22Rv1 (cell line): ENCODE data around the gene P2RY11.

Experiments used
- H3K27ac ChIP-seq: fragments of 450-650 bp; 2 replicates; pipeline ENCODE4 v1.5.1; 2017
- CTCF ChIP-seq: fragments of 450-650 bp; IDR thresholded peaks from 2 replicates; pipeline ENCODE4 v1.5.1; 2017; ENCODE audit warnings: mild to moderate bottlenecking
- ZFX ChIP-seq: fragments of 450-650 bp; IDR thresholded peaks from 2 replicates; pipeline ENCODE4 v1.6.1; 2017; ENCODE audit warnings: antibody characterized with exemption, borderline replicate concordance

Gene P2RY11

DNA sequence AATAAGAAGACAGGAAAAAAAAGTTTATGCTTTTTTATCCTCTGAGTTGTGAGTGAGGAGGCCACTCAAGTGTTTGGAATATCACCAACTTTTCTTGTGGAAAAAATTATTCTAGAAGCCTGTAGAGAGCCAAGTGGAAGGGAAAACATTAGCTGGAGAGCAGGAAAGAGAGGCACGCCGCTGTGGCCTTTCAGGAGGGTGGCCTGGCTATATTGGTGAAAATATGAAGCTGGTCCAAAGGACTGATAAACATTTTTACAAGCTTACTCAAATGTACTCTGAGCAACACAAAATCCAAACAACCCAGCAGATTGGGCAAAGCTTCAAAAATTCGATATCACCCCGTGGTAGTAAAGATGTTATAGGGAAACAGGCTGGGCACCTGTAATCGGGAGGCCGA, 10.6 kb downstream of the P2RY11 start:
- H3K27ac ChIP-seq, result peak overlapping the region; percentile 45
- no peak for TF ChIP-seq CTCF
- TF ChIP-seq ZFX, result no peak

GRCh38 chr19:10124429-10124828, 12.9 kb downstream of the P2RY11 start:
- H3K27ac ChIP-seq, result no peak overlapping the region
- no peak for TF ChIP-seq CTCF
- TF ChIP-seq ZFX, result no peak

DNA sequence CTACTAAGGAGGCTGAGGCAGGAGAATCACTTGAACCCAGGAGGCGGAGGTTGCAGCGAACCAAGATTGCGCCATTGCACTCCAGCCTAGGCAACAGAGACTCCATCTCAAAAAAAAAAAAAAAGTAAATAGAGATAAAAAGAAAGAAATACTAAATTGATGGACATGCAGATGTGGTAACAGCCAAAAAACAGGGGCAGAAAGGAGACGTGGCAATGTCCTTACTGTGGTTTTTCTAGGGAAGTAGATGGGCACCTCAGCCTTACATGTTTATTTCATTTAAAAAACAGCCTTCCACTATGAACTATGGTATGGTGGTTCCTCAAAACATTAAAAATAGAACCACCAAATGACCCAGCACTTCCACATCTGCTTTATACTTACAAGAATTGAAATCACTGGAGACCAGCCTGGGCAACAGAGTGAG, 14.7 kb downstream of the P2RY11 start:
- no peak overlapping the region for H3K27ac ChIP-seq
- TF ChIP-seq CTCF (no peak), ZFX (no peak)

DNA sequence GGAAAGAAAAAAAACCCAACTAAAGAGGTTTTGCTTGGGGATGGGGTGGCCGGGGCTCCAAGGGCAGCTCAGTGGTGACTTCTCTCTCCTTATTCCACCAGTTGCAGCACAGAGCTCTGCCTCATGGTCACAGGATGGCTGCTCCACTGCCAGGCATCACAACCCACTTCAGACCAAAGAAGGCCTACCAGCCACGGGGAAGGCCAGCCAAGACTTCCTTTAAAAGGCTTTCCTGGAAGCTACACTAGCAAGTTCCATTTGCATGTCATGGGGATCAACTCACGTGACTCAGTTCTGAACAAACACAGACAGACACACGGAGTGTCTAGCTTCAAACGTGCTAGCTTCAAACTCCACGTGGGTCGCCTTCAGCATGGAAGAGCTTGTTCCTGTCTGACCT, 21.4 kb downstream of the P2RY11 start:
- TF ChIP-seq CTCF, result no peak
- no peak for TF ChIP-seq ZFX
- no peak overlapping the region for H3K27ac ChIP-seq

DNA sequence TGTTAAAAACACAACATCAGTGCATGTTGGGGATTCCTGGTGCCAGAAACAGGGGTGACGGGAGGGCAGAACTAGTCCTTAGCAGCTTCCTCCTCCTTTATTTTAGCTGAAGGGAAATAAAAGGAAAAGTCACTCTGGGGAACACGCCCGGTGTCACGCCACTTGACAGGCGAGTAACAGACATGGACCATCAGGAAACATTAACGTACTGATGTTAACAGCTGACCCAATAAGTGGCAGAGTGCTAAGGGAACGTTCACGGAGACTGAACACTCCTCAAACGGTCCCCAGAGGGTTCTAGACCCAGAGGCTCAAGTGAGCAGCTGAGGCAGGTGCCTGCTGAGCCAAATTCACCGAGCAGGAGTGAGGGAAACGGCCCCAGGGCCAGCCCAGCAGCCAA, 22.1 kb downstream of the P2RY11 start:
- TF ChIP-seq CTCF, result no peak
- TF ChIP-seq ZFX, result no peak
- H3K27ac ChIP-seq, result no peak overlapping the region

GRCh38 chr19:10134040-10134439, 22.5 kb downstream of the P2RY11 start:
- H3K27ac ChIP-seq, result no peak overlapping the region
- TF ChIP-seq ZFX (no peak), CTCF (no peak)

- TF ChIP-seq CTCF (no peak), ZFX (no peak)
These were observed 24.2 kb downstream of the P2RY11 start for GRCh38 chr19:10135551-10136334.

More at GRCh38 chr19:10135551-10136334, 24.2 kb downstream of the P2RY11 start:
- H3K27ac ChIP-seq, result no peak overlapping the region
